ENCODE measurements around the gene NDUFS2. TPM values are rescaled to one million over a fixed set of nuclear protein-coding genes. Genes with fewer than 3 reads are reported as not detected.

NDUFS2 gene
- total RNA-seq, 4 donors from 2014 or later, result 93.4 to 121 (median 100) TPM

GRCh38 chr1:161199506-161200139 is 2.5 kb upstream of the NDUFS2 start:
- Histone ChIP-seq H3K27ac (peak overlapping the region in 3 of 4 donors; percentile 94 to 96 (median 96)), H3K27me3 (no peaks in the 10 kb centered on the region), H3K36me3 (peaks cover 0 to 15% of the 10 kb centered on the region in 2 donors), H3K4me1 (peaks cover 0 to 91% (median 49%) of the 10 kb centered on the region in 3 donors), H3K4me3 (no peak overlapping the region), H3K9me3 (no peaks in the 10 kb centered on the region)
- TF ChIP-seq POLR2AphosphoS5 (IDR thresholded peaks at IDR 0.05), result no peak
- no peak for TF ChIP-seq EP300 (IDR thresholded peaks at IDR 0.05)
- no peak for TF ChIP-seq CTCF (IDR thresholded peaks at IDR 0.05)
- TF ChIP-seq POLR2A (IDR thresholded peaks at IDR 0.05), result no peak
- WGBS, 2 donors (ENCODE audit: low coverage in 1 of 2), result 28 to 65% methylated on average over 4 to 5 of the region's 5 CpGs
- no peak for ATAC-seq

- Histone ChIP-seq H3K27ac (peak overlapping the region; percentile 94 to 97 (median 96)), H3K27me3 (no peaks in the 10 kb centered on the region), H3K4me1 (peaks cover 0 to 92% (median 49%) of the 10 kb centered on the region in 3 donors), H3K4me3 (peak overlapping the region in 1 of 2 donors; percentile 81), H3K9me3 (no peaks in the 10 kb centered on the region), H3K36me3 (peaks cover 0 to 17% of the 10 kb centered on the region in 2 donors)
- whole genome bisulfite sequencing, 2 donors (ENCODE audit: low coverage in 1 of 2), result 53 to 67% methylated on average over 2 to 3 of the region's 5 CpGs
- ATAC-seq, result no peak
- TF ChIP-seq EP300 (IDR thresholded peaks at IDR 0.05) (no peak), POLR2A (IDR thresholded peaks at IDR 0.05) (no peak), CTCF (IDR thresholded peaks at IDR 0.05) (no peak), POLR2AphosphoS5 (IDR thresholded peaks at IDR 0.05) (no peak)
Observed at GRCh38 chr1:161200421-161200991, 1.7 kb upstream of the NDUFS2 start.

- H3K27me3 ChIP-seq, result no peaks in the 10 kb centered on the region
- peak; percentile 50 for ATAC-seq
- WGBS, 2 donors (ENCODE audit: low coverage in 1 of 2), result 8% methylated on average over 12 of the region's 13 CpGs; no CpG with 5 or more reads in 1 of the 2 donors
- H3K4me1 ChIP-seq, result peaks cover 0 to 92% (median 49%) of the 10 kb centered on the region in 3 donors
- peaks cover 0 to 21% of the 10 kb centered on the region in 2 donors for H3K36me3 ChIP-seq
- no peaks in the 10 kb centered on the region for H3K9me3 ChIP-seq
- peak overlapping the region; percentile 31 to 81 for H3K4me3 ChIP-seq
- TF ChIP-seq CTCF (IDR thresholded peaks at IDR 0.05), result no peak
- peak; percentile 50 for TF ChIP-seq POLR2AphosphoS5 (IDR thresholded peaks at IDR 0.05)
- peak overlapping the region; percentile 94 to 97 (median 96) for H3K27ac ChIP-seq
Observed at GRCh38 chr1:161200992-161201835, 953 bp upstream of the NDUFS2 start.

GRCh38 chr1:161206411-161207140 is 4.4 kb downstream of the NDUFS2 start:
- Histone ChIP-seq H3K4me3 (no peak overlapping the region), H3K4me1 (peaks cover 0 to 85% (median 17%) of the 10 kb centered on the region in 3 donors), H3K36me3 (peaks cover 0 to 75% of the 10 kb centered on the region in 2 donors), H3K27me3 (no peaks in the 10 kb centered on the region), H3K27ac (peak overlapping the region; percentile 34 to 96 (median 82)), H3K9me3 (no peaks in the 10 kb centered on the region)
- TF ChIP-seq POLR2AphosphoS5 (IDR thresholded peaks at IDR 0.05) (peak; percentile 2), POLR2A (IDR thresholded peaks at IDR 0.05) (no peak)
- WGBS, 2 donors (ENCODE audit: low coverage in 1 of 2), result 31 to 88% methylated on average over 6 to 9 of the region's 12 CpGs
- ATAC-seq, result peak; percentile 39

- Histone ChIP-seq H3K4me3 (no peak overlapping the region), H3K27ac (peak overlapping the region; percentile 34 to 96 (median 82)), H3K9me3 (no peaks in the 10 kb centered on the region), H3K36me3 (peaks cover 0 to 81% of the 10 kb centered on the region in 2 donors), H3K4me1 (peaks cover 0 to 83% (median 17%) of the 10 kb centered on the region in 3 donors), H3K27me3 (no peaks in the 10 kb centered on the region)
- ATAC-seq, result peak; percentile 88
- WGBS, 2 donors (ENCODE audit: low coverage in 1 of 2), result 49% methylated on average over 6 of the region's 8 CpGs; no CpG with 5 or more reads in 1 of the 2 donors
- TF ChIP-seq CTCF (IDR thresholded peaks at IDR 0.05), result no peak
- TF ChIP-seq EP300 (IDR thresholded peaks at IDR 0.05), result peak; percentile 64
- TF ChIP-seq POLR2A (IDR thresholded peaks at IDR 0.05), result peak in 1 of 2 donors; percentile 26
- TF ChIP-seq POLR2AphosphoS5 (IDR thresholded peaks at IDR 0.05), result peak; percentile 88
Observed at GRCh38 chr1:161207173-161207572, 5.0 kb downstream of the NDUFS2 start.
